ENCODE results near the gene FAM53B.

DNA sequence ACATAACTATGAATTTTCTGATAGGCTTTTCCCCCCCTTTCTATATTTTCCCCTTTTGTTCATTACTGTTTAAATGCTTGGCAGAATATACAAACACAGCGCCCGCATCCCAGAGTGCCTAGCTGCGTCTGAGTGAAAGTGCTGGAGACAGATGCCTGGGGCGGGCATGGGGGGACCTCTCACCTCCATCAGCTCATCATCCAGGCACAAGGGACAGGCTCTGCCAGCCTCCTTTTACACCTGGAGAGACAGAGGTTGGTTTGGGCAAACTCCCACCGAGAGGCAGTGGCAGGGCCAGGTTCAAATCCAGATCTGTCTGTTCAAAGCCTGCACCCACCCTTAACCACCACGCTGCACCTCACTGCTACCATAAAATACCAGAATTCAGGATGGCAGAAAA is 104.5 kb downstream of the FAM53B start:
- no peak for TF ChIP-seq CREB5 (CRISPR knock-in tag; IDR thresholded peaks at IDR 0.05; ENCODE audit: low read depth)
- no peak for TF ChIP-seq BACH2 (CRISPR knock-in tag; IDR thresholded peaks at IDR 0.05; ENCODE audit: borderline replicate concordance)
- TF ChIP-seq, protein P1, sequence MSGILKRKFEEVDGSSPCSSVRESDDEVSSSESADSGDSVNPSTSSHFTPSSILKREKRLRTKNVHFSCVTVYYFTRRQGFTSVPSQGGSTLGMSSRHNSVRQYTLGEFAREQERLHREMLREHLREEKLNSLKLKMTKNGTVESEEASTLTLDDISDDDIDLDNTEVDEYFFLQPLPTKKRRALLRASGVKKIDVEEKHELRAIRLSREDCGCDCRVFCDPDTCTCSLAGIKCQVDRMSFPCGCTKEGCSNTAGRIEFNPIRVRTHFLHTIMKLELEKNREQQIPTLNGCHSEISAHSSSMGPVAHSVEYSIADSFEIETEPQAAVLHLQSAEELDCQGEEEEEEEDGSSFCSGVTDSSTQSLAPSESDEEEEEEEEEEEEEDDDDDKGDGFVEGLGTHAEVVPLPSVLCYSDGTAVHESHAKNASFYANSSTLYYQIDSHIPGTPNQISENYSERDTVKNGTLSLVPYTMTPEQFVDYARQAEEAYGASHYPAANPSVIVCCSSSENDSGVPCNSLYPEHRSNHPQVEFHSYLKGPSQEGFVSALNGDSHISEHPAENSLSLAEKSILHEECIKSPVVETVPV (CRISPR knock-in tag; IDR thresholded peaks at IDR 0.05), result no peak
- TF ChIP-seq ZNF8 (CRISPR knock-in tag; IDR thresholded peaks at IDR 0.05), result no peak
- TF ChIP-seq TCF4 (CRISPR knock-in tag; IDR thresholded peaks at IDR 0.05; ENCODE audit: borderline replicate concordance), result no peak

Data from SK-N-SH treated with all-trans-retinoic acid at 6 μM for 48 hours (cell line).